ENCODE measurements around the gene PCDHGA12. TPM values are rescaled to one million over a fixed set of nuclear protein-coding genes. Genes with fewer than 3 reads are reported as not detected.
A peak's percentile ranks its signal among the peaks of the same experiment; 100 is the strongest.

Gene PCDHGA12
- total RNA-seq, 1 experiment from 2014 or later, result 2.1 TPM

- peaks cover 2% of the 10 kb centered on the region; the same call in 1 of the 2 replicates for H3K9me3 Mint-ChIP-seq
- peaks cover 28% of the 10 kb centered on the region for H3K27me3 Mint-ChIP-seq (ENCODE audit: low read depth)
- TF ChIP-seq ERG (CRISPR knock-in tag; IDR thresholded peaks at IDR 0.05) (no peak), ZNF396 (CRISPR knock-in tag; IDR thresholded peaks at IDR 0.05; ENCODE audit: borderline replicate concordance) (no peak), CBFB (CRISPR knock-in tag; IDR thresholded peaks at IDR 0.05; ENCODE audit: low read depth) (no peak), GABPB1 (CRISPR knock-in tag; IDR thresholded peaks at IDR 0.05) (no peak), PREB (CRISPR knock-in tag; IDR thresholded peaks at IDR 0.05; ENCODE audit: borderline replicate concordance) (no peak), CREB1 (CRISPR knock-in tag; IDR thresholded peaks at IDR 0.05) (no peak), ATF2 (CRISPR knock-in tag; IDR thresholded peaks at IDR 0.05; ENCODE audit: borderline replicate concordance, low read depth) (no peak), NR1H2 (CRISPR knock-in tag; IDR thresholded peaks at IDR 0.05) (no peak), PRDM15 (CRISPR knock-in tag; IDR thresholded peaks at IDR 0.05) (no peak), HMGA2 (CRISPR knock-in tag; IDR thresholded peaks at IDR 0.05) (no peak), USF1 (CRISPR knock-in tag; IDR thresholded peaks at IDR 0.05) (no peak), ZNF532 (CRISPR knock-in tag; IDR thresholded peaks at IDR 0.05; ENCODE audit: borderline replicate concordance) (no peak)
- peak overlapping the region; percentile 92 for H3K4me3 Mint-ChIP-seq
- ATAC-seq (no peak), DNase-seq (ENCODE audit: low spot score) (no peak)
- ChIA-PET CTCF (interaction anchor here (0.7 to 5.2 kb wide), 28 partner anchors 8 to 290 kb away, joined by 3 to 113 read pairs (median 14); partner anchors contain the start of genes DIAPH1, PCDHB15, PCDHB9 and PCDHGA10), POLR2A (interaction anchor here (0.9 to 1.4 kb wide), 2 partner anchors 8 to 31 kb away, joined by 3 to 4 read pairs; partner anchors contain the start of gene PCDHGC4)
- no peak overlapping the region for H3K27ac Mint-ChIP-seq
- H3K4me1 Mint-ChIP-seq, result peaks cover 37% of the 10 kb centered on the region
- peaks cover 7% of the 10 kb centered on the region for H3K36me3 Mint-ChIP-seq
These were observed 46.8 kb downstream of the PCDHGA12 start for GRCh38 chr5:141477044-141477575.

All from WTC11 (cell line).